CMK (cell line): ENCODE data around the gene KLHDC4.
A peak's percentile ranks its signal among the peaks of the same experiment; 100 is the strongest.
"Not testable (repeated sequence)": the region's sequence is repeated elsewhere in the genome, so short reads cannot be mapped to it uniquely, and the experiment has no call there.

Experiments used
- DNase-seq: peaks from one replicate; pipeline ENCODE4 v3.0.0-alpha.2; 2010; ENCODE audit warnings: low read depth

Gene KLHDC4

GRCh38 chr16:87742781-87743490 is 22.9 kb downstream of the KLHDC4 start:
- DNase-seq = no peak

GRCh38 chr16:87741700-87742415 is 23.9 kb downstream of the KLHDC4 start:
- no peak for DNase-seq

- DNase-seq = no peak
Observed at GRCh38 chr16:87740909-87741424, 24.8 kb downstream of the KLHDC4 start.

- DNase-seq = no peak
Observed at GRCh38 chr16:87740441-87740840, 25.3 kb downstream of the KLHDC4 start.

GRCh38 chr16:87739801-87740200 is 26.0 kb downstream of the KLHDC4 start:
- DNase-seq = no peak

GRCh38 chr16:87736008-87736382 is 29.8 kb downstream of the KLHDC4 start:
- DNase-seq = no peak

- DNase-seq = no peak
Observed at GRCh38 chr16:87735270-87736007, 30.3 kb downstream of the KLHDC4 start.

- DNase-seq = no peak
Observed at GRCh38 chr16:87734644-87735043, 31.1 kb downstream of the KLHDC4 start.

- DNase-seq = no peak
Observed at GRCh38 chr16:87733190-87733589, 32.6 kb downstream of the KLHDC4 start.

GRCh38 chr16:87731607-87732006 is 34.2 kb downstream of the KLHDC4 start:
- no peak for DNase-seq

GRCh38 chr16:87729266-87729954 is 36.4 kb downstream of the KLHDC4 start:
- DNase-seq = peak; percentile 12

GRCh38 chr16:87728026-87728425 is 37.8 kb downstream of the KLHDC4 start:
- DNase-seq = no peak

GRCh38 chr16:87727346-87727745 is 38.4 kb downstream of the KLHDC4 start:
- no peak for DNase-seq

GRCh38 chr16:87726577-87726976 is 39.2 kb downstream of the KLHDC4 start:
- not testable (repeated sequence) for DNase-seq

GRCh38 chr16:87725596-87726235 is 40.1 kb downstream of the KLHDC4 start:
- no peak for DNase-seq

GRCh38 chr16:87724490-87725291 is 41.1 kb downstream of the KLHDC4 start:
- DNase-seq = no peak

- DNase-seq = peak; percentile 22
Observed at GRCh38 chr16:87723226-87723623, 42.6 kb downstream of the KLHDC4 start.

- DNase-seq = no peak
Observed at GRCh38 chr16:87722590-87723225, 43.1 kb downstream of the KLHDC4 start.

- peak; percentile 71 for DNase-seq
Observed at GRCh38 chr16:87721622-87722585, 43.9 kb downstream of the KLHDC4 start.
